ENCODE measurements around the gene ZNF292. TPM values are rescaled to one million over a fixed set of nuclear protein-coding genes. Genes with fewer than 3 reads are reported as not detected.

The ZNF292 gene
- polyA plus RNA-seq, 1 of the 3 experiments (the other 2 are of a cell fraction) = 3.2 TPM

GRCh38 chr6:87124074-87124473 lies 31.3 kb upstream of the ZNF292 start:
- WGBS (ENCODE audit: low lambda C conversion rate) = 75% methylated on average over 5 of the region's 5 CpGs
- no peak overlapping the region for H3K27ac ChIP-seq (ENCODE audit: low read depth in 2 of 2, low read length in 1 of 2)
- H3K79me2 ChIP-seq (ENCODE audit: insufficient read depth) = no peaks in the 10 kb centered on the region
- H3K9me3 ChIP-seq = no peaks in the 10 kb centered on the region
- TF ChIP-seq TEAD4 (IDR thresholded peaks at IDR 0.05; ENCODE audit: borderline replicate concordance, insufficient read depth) (no peak), ELF1 (IDR thresholded peaks at IDR 0.05) (no peak), FOXM1 (IDR thresholded peaks at IDR 0.05; ENCODE audit: low read depth) (no peak), USF1 (IDR thresholded peaks at IDR 0.05; ENCODE audit: borderline replicate concordance, low read depth) (no peak), PBX3 (IDR thresholded peaks at IDR 0.05) (no peak)
- H3K4me1 ChIP-seq (ENCODE audit: control insufficient read depth in 1 of 2, insufficient read depth in 2 of 2, low read depth in 1 of 2, low read length in 1 of 2) = no peaks in the 10 kb centered on the region
- DNase-seq = no peak
- no peaks in the 10 kb centered on the region for H3K27me3 ChIP-seq (ENCODE audit: insufficient read depth)
- no peak overlapping the region for H2AFZ ChIP-seq (ENCODE audit: low read depth)
- CTCF ChIA-PET = no interaction called here
- H3K4me2 ChIP-seq = no peak overlapping the region
- no peaks in the 10 kb centered on the region for H4K20me1 ChIP-seq (ENCODE audit: insufficient read depth)
- H3F3A ChIP-seq (replicated peaks; ENCODE audit: insufficient read depth) = peaks cover 14% of the 10 kb centered on the region
- H3K36me3 ChIP-seq (replicated peaks in 1 of 2; ENCODE audit: control insufficient read depth in 1 of 2, insufficient read depth in 2 of 2, low read length in 1 of 2) = no peaks in the 10 kb centered on the region
- no peaks in the 10 kb centered on the region for H3K9me2 ChIP-seq
- POLR2A ChIA-PET = no interaction called here
- H3K9ac ChIP-seq = no peak overlapping the region
- H3K4me3 ChIP-seq (ENCODE audit: low read depth in 2 of 2, low read length in 1 of 2) = no peak overlapping the region

- 16% methylated on average over 1 of the region's 1 CpG for WGBS (ENCODE audit: low lambda C conversion rate)
Observed at GRCh38 chr6:87126501-87126900, 28.9 kb upstream of the ZNF292 start.

GRCh38 chr6:87127737-87128136 lies 27.6 kb upstream of the ZNF292 start:
- ChIA-PET CTCF (no interaction called here), POLR2A (no interaction called here)
- no peaks in the 10 kb centered on the region for H4K20me1 ChIP-seq (ENCODE audit: insufficient read depth)
- H3K27me3 ChIP-seq (ENCODE audit: insufficient read depth) = no peaks in the 10 kb centered on the region
- WGBS (ENCODE audit: low lambda C conversion rate) = 70% methylated on average over 2 of the region's 2 CpGs
- H3K27ac ChIP-seq (ENCODE audit: low read depth in 2 of 2, low read length in 1 of 2) = no peak overlapping the region
- no peaks in the 10 kb centered on the region for H3K36me3 ChIP-seq (replicated peaks in 1 of 2; ENCODE audit: control insufficient read depth in 1 of 2, insufficient read depth in 2 of 2, low read length in 1 of 2)
- H3K9me2 ChIP-seq = no peaks in the 10 kb centered on the region
- no peak overlapping the region for H3K9ac ChIP-seq
- H3K79me2 ChIP-seq (ENCODE audit: insufficient read depth) = no peaks in the 10 kb centered on the region
- no peak overlapping the region for H3K4me2 ChIP-seq
- no peak for DNase-seq
- no peaks in the 10 kb centered on the region for H3K4me1 ChIP-seq (ENCODE audit: control insufficient read depth in 1 of 2, insufficient read depth in 2 of 2, low read depth in 1 of 2, low read length in 1 of 2)
- peaks cover 18% of the 10 kb centered on the region for H3F3A ChIP-seq (replicated peaks; ENCODE audit: insufficient read depth)
- H2AFZ ChIP-seq (ENCODE audit: low read depth) = no peak overlapping the region
- H3K9me3 ChIP-seq = no peaks in the 10 kb centered on the region
- H3K4me3 ChIP-seq (ENCODE audit: low read depth in 2 of 2, low read length in 1 of 2) = no peak overlapping the region
- TF ChIP-seq TCF12 (IDR thresholded peaks at IDR 0.05) (no peak), FOSL2 (IDR thresholded peaks at IDR 0.05; ENCODE audit: borderline replicate concordance, low read depth) (no peak), ZBTB33 (IDR thresholded peaks at IDR 0.05; ENCODE audit: borderline replicate concordance, low read depth) (no peak), MAX (IDR thresholded peaks at IDR 0.05; ENCODE audit: low read depth) (no peak), SMC3 (IDR thresholded peaks at IDR 0.05; ENCODE audit: low read depth, low read length) (no peak), RXRA (IDR thresholded peaks at IDR 0.05; ENCODE audit: borderline replicate concordance, low read depth) (no peak), CTCF (IDR thresholded peaks at IDR 0.05) (no peak), IRF3 (IDR thresholded peaks at IDR 0.05; ENCODE audit: low read depth, low read length) (no peak), USF2 (IDR thresholded peaks at IDR 0.05; ENCODE audit: borderline replicate concordance, low read depth, low read length) (no peak)

More at GRCh38 chr6:87126501-87126900, 28.9 kb upstream of the ZNF292 start:
- TF ChIP-seq FOSL2 (IDR thresholded peaks at IDR 0.05; ENCODE audit: borderline replicate concordance, low read depth) = no peak
- H3K4me3 ChIP-seq (ENCODE audit: low read depth in 2 of 2, low read length in 1 of 2) = no peak overlapping the region
- H3K27me3 ChIP-seq (ENCODE audit: insufficient read depth) = no peaks in the 10 kb centered on the region
- H2AFZ ChIP-seq (ENCODE audit: low read depth) = no peak overlapping the region
- no peaks in the 10 kb centered on the region for H3K9me2 ChIP-seq
- H3F3A ChIP-seq (replicated peaks; ENCODE audit: insufficient read depth) = peaks cover 18% of the 10 kb centered on the region
- no peak overlapping the region for H3K9ac ChIP-seq
- no peaks in the 10 kb centered on the region for H3K4me1 ChIP-seq (ENCODE audit: control insufficient read depth in 1 of 2, insufficient read depth in 2 of 2, low read depth in 1 of 2, low read length in 1 of 2)
- H3K36me3 ChIP-seq (replicated peaks in 1 of 2; ENCODE audit: control insufficient read depth in 1 of 2, insufficient read depth in 2 of 2, low read length in 1 of 2) = no peaks in the 10 kb centered on the region
- H3K27ac ChIP-seq (ENCODE audit: low read depth in 2 of 2, low read length in 1 of 2) = no peak overlapping the region
- no peaks in the 10 kb centered on the region for H3K79me2 ChIP-seq (ENCODE audit: insufficient read depth)
- POLR2A ChIA-PET = no interaction called here
- DNase-seq = no peak
- CTCF ChIA-PET = no interaction called here
- H4K20me1 ChIP-seq (ENCODE audit: insufficient read depth) = no peaks in the 10 kb centered on the region
- no peak overlapping the region for H3K4me2 ChIP-seq
- no peaks in the 10 kb centered on the region for H3K9me3 ChIP-seq

Measured in SK-N-SH (cell line).